ENCODE results near the gene KHDC4.

- TF ChIP-seq CEBPB (IDR thresholded peaks at IDR 0.05; ENCODE audit: low read depth, low read length) (no peak), RAD21 (IDR thresholded peaks at IDR 0.05; ENCODE audit: low read length) (no peak), POLR2A (IDR thresholded peaks at IDR 0.05; ENCODE audit: low read depth, low read length) (no peak), CTCF (conservative IDR thresholded peaks at IDR 0.05; ENCODE audit: low read depth, low read length) (no peak), BHLHE40 (IDR thresholded peaks at IDR 0.05; ENCODE audit: low read depth, low read length) (no peak), MAFK (IDR thresholded peaks at IDR 0.05; ENCODE audit: low read depth, low read length) (no peak), MAZ (IDR thresholded peaks at IDR 0.05; ENCODE audit: borderline replicate concordance, low read depth, low read length) (no peak), MXI1 (IDR thresholded peaks at IDR 0.05; ENCODE audit: borderline replicate concordance, low read depth, low read length) (no peak), RCOR1 (IDR thresholded peaks at IDR 0.05; ENCODE audit: insufficient replicate concordance, low read length) (no peak)
- TF ChIP-seq, protein P1, sequence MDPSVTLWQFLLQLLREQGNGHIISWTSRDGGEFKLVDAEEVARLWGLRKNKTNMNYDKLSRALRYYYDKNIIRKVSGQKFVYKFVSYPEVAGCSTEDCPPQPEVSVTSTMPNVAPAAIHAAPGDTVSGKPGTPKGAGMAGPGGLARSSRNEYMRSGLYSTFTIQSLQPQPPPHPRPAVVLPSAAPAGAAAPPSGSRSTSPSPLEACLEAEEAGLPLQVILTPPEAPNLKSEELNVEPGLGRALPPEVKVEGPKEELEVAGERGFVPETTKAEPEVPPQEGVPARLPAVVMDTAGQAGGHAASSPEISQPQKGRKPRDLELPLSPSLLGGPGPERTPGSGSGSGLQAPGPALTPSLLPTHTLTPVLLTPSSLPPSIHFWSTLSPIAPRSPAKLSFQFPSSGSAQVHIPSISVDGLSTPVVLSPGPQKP (IDR thresholded peaks at IDR 0.05; ENCODE audit: borderline replicate concordance, low read depth, low read length) = no peak
Measured at GRCh38 chr1:155942578-155943141, 8.4 kb upstream of the KHDC4 start.

Measured in IMR-90 (cell line).